NK-92 (cell line): ENCODE measurements around the gene SULT1C3.

Source experiments
- DNase-seq: peaks from one replicate; lab custom pipeline; 2025; ENCODE audit not compliant: unreplicated experiment; lab: John Stamatoyannopoulos, UW

SULT1C3 gene

DNA sequence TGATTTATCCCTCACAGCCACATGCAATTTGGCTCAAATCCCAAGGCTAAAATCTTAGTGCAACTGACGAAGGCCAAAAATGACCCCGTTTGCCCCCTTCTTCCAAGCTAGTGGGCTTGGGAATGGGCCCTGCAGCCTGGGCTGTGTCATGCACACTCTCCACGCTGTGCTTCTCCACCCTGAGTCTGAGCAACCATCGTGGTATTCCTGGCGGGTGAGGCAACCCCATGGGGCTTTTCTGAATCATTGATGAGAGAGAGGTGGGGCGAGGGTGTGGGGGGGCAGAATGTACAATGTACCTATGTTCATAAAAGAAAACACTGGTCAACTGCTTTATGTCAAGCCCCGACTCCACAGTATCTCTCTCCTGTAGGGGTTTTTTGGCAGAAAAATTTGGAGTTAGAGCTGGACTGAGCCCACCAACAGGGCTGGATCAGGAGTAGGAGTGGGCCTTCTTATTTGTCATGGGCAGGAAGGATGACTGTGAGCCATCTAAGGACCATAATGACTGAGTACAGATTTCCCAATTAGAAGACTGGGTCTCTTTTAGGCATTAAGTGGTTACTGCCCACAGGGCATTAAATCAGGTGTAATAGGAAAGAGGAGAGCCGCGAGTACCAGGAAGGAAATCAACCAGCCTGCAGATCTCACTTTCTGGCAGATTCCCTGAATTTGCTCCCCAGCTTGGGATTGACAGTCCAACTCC is 57.8 kb downstream of the SULT1C3 start:
- no peak for DNase-seq

DNA sequence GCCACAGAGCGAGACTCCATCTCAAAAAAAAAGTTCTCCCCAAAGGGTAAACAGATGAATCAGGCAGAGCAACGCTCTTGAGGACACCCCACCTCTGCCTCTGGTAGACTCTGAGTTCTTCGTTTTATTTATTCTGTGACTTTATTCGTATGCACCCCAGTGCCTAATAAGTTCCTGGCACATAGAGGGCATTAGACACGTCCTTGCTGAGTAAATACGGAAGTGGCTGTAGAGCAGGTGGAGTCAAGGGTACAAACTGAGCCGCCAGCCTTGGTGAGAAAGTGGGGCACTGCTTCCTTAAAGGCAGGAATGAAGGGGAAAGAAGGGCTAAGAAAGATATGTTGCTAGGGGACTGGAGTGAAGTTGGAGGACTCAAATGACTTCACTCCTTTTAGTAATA is 61.8 kb downstream of the SULT1C3 start:
- DNase-seq, result no peak

DNA sequence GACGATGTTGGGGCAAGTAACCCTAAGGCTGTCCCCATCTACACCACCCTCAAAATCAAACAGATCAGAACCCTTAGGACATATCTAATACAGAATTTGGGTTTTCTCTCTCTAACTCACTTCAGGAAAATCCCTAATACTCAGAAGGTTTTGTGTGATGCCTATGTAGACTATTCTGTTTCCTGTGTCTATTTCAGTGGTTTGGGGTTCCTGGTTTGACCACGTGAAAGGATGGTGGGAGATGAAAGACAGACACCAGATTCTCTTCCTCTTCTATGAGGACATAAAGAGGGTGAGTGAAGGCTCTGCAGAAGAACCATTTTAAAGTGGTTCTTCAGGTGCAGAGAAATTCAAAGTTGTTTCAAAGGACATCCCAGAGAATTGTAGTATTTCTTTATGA is 65.2 kb downstream of the SULT1C3 start:
- DNase-seq, result no peak

DNA sequence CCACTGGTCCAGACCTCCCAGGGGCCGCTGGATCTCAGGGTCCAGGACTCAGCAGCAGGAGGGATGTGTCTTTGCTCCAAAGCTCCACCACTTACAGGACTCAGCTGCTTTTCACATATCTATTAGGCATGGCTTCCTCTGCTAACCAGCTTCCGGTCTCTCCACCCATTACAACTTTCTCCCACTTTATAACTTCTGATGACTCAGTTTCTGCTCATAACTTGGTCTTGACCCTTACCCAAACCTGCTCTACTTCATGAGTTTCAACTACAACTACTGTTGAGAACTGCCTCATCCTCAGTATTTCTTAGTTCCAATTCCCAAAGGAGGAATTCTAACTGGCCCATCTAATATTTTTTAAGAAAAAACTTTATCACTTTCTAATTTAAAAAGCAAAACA is 66.1 kb downstream of the SULT1C3 start:
- DNase-seq, result no peak

DNA sequence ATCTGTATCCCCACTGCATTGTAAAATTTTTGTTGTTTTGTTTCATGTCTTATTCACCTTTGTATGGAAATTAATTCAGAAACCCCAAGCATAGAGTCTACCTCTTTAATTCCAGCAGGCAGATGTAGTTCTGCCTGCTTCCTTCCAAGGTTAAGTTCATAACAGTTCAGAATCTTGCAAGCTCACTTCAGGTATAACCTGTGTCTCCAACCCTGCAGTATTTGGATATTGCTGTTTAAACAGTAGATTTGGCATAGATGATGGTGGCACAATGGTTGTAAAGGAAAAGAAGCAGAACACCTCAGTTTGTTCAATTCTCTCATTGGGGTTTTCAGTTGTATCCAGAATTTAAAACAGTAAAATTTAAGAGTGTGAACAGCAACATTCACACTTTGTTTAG is 70.1 kb downstream of the SULT1C3 start:
- no peak for DNase-seq
